HG03108 (cell line): ENCODE measurements around the gene MBTPS1.

Source experiments
- ATAC-seq: cut with Tn5 transposase; IDR thresholded peaks from one replicate; pipeline ENCODE4 v1.9.1; 2021; ENCODE audit warnings: moderate library complexity; ENCODE audit not compliant: unreplicated experiment

The MBTPS1 gene

GRCh38 chr16:84104231-84104630, 12.5 kb downstream of the MBTPS1 start:
- ATAC-seq, result no peak

- no peak for ATAC-seq
These were observed 13.1 kb downstream of the MBTPS1 start for GRCh38 chr16:84103678-84104077.

- ATAC-seq, result no peak
These were observed 17.8 kb downstream of the MBTPS1 start for GRCh38 chr16:84098939-84099338.

- ATAC-seq, result no peak
These were observed 20.2 kb downstream of the MBTPS1 start for GRCh38 chr16:84096447-84097005.

- no peak for ATAC-seq
These were observed 21.3 kb downstream of the MBTPS1 start for GRCh38 chr16:84095466-84095865.

- no peak for ATAC-seq
These were observed 22.9 kb downstream of the MBTPS1 start for GRCh38 chr16:84093879-84094270.

GRCh38 chr16:84093120-84093878, 23.4 kb downstream of the MBTPS1 start:
- no peak for ATAC-seq

GRCh38 chr16:84091460-84091859, 25.3 kb downstream of the MBTPS1 start:
- ATAC-seq, result no peak

- ATAC-seq, result no peak
These were observed 26.5 kb downstream of the MBTPS1 start for GRCh38 chr16:84090211-84090610.

GRCh38 chr16:84088695-84089395, 27.9 kb downstream of the MBTPS1 start:
- peak; percentile 83 for ATAC-seq

- ATAC-seq, result no peak
These were observed 29.1 kb downstream of the MBTPS1 start for GRCh38 chr16:84087466-84088151.

GRCh38 chr16:84087001-84087400, 29.7 kb downstream of the MBTPS1 start:
- ATAC-seq, result no peak

- ATAC-seq, result no peak
These were observed 30.4 kb downstream of the MBTPS1 start for GRCh38 chr16:84086341-84086740.

- ATAC-seq, result no peak
These were observed 31.0 kb downstream of the MBTPS1 start for GRCh38 chr16:84085773-84086172.

GRCh38 chr16:84085271-84085667, 31.5 kb downstream of the MBTPS1 start:
- no peak for ATAC-seq

GRCh38 chr16:84084570-84085270, 32.0 kb downstream of the MBTPS1 start:
- ATAC-seq, result peak; percentile 45

GRCh38 chr16:84082835-84083569, 33.7 kb downstream of the MBTPS1 start:
- ATAC-seq, result no peak

GRCh38 chr16:84082110-84082509, 34.6 kb downstream of the MBTPS1 start:
- no peak for ATAC-seq

- no peak for ATAC-seq
These were observed 35.2 kb downstream of the MBTPS1 start for GRCh38 chr16:84081446-84081989.

GRCh38 chr16:84080813-84081212, 35.9 kb downstream of the MBTPS1 start:
- ATAC-seq, result no peak
